IMR-90 (cell line): ENCODE results near the gene FARS2. TPM values are rescaled to one million over a fixed set of nuclear protein-coding genes. Genes with fewer than 3 reads are reported as not detected.

Experiments
- ATAC-seq: fragments of 200-7000 bp; cut with Tn5 transposase; 2 replicates; pipeline ENCODE4 v1.9.1; 2020; ENCODE audit warnings: low read depth, mild to moderate bottlenecking, moderate library complexity
- BruUV-seq: library from RNA; stranded (reverse); fragments of 400-500 nt; replicated peaks from 2 replicates; lab custom pipeline; 2021; lab: Mats Ljungman, UMichigan
- CTCF ChIA-PET: fragments of 300-600 bp; formaldehyde crosslinking; extraction: SDS; loops from one replicate; lab custom pipeline; 2021; ENCODE audit warnings: antibody characterized with exemption; lab: Yijun Ruan, JAX
- POLR2A ChIA-PET: fragments of 300-600 bp; sonication (Branson Sonifier 250); formaldehyde crosslinking; loops from one replicate; lab custom pipeline; 2022; ENCODE audit warnings: antibody characterized with exemption; ENCODE audit not compliant: unreplicated experiment; lab: Charles Lee
- DNase-seq: peaks from one replicate; pipeline ENCODE4 v3.0.0; 2013
- H2AFZ ChIP-seq: replicated peaks from 2 replicates; pipeline ENCODE3; 2013; ENCODE audit warnings: low read length, mild to moderate bottlenecking; ENCODE audit not compliant: poor library complexity
- H2AK5ac ChIP-seq: 2 replicates; pipeline ENCODE4 v1.6.1; 2013; ENCODE audit warnings: low read depth, low read length, inconsistent platforms
- H2AK9ac ChIP-seq: replicated peaks from 2 replicates; pipeline ENCODE3; 2013; ENCODE audit warnings: mild to moderate bottlenecking, low read depth, low read length, moderate library complexity; ENCODE audit not compliant: poor library complexity
- H2BK120ac ChIP-seq: 2 replicates; pipeline ENCODE4 v1.6.1; 2013; ENCODE audit warnings: low read depth, low read length, inconsistent platforms
- H2BK15ac ChIP-seq: 3 replicates; pipeline ENCODE4 v1.6.1; 2013; ENCODE audit warnings: low read depth, low read length, inconsistent platforms
- H2BK20ac ChIP-seq: 2 replicates; pipeline ENCODE4 v1.6.1; 2013; ENCODE audit warnings: low read depth, mild to moderate bottlenecking, inconsistent platforms, low read length, moderate library complexity
- H2BK5ac ChIP-seq: 2 replicates; pipeline ENCODE4 v1.6.1; 2013; ENCODE audit warnings: mild to moderate bottlenecking, low read depth, low read length, inconsistent platforms; ENCODE audit not compliant: poor library complexity, severe bottlenecking
- H3K14ac ChIP-seq: replicated peaks from 2 replicates; pipeline ENCODE4 v1.6.1; 2013; ENCODE audit warnings: low read depth, low read length, inconsistent platforms
- H3K18ac ChIP-seq: 2 replicates; pipeline ENCODE4 v1.6.1; 2013; ENCODE audit warnings: low read depth, low read length, control low read depth
- H3K23ac ChIP-seq: 2 replicates; pipeline ENCODE4 v1.6.1; 2013; ENCODE audit warnings: low read depth, low read length, inconsistent platforms
- H3K27ac ChIP-seq: 2 replicates; pipeline ENCODE4 v1.5.1; 2013; ENCODE audit warnings: mild to moderate bottlenecking, control low read depth, low read length; ENCODE audit not compliant: insufficient read depth
- H3K27me3 ChIP-seq: 2 replicates; pipeline ENCODE4 v1.6.1; 2013; ENCODE audit warnings: low read length; ENCODE audit not compliant: control insufficient read depth, insufficient read depth
- H3K36me3 ChIP-seq: 2 replicates; pipeline ENCODE4 v1.6.1; 2013; ENCODE audit warnings: low read length, mixed read lengths; ENCODE audit not compliant: control insufficient read depth, insufficient read depth
- H3K4ac ChIP-seq: 2 replicates; pipeline ENCODE4 v1.6.1; 2013; ENCODE audit warnings: low read depth, low read length, inconsistent platforms
- H3K4me1 ChIP-seq: 2 replicates; pipeline ENCODE4 v1.6.1; 2013; ENCODE audit warnings: low read length, mixed read lengths; ENCODE audit not compliant: control insufficient read depth, insufficient read depth
- H3K4me2 ChIP-seq: 2 replicates; pipeline ENCODE4 v1.6.1; 2013; ENCODE audit warnings: low read depth, mild to moderate bottlenecking, control low read depth, low read length, moderate library complexity
- H3K4me3 ChIP-seq: 2 replicates; pipeline ENCODE4 v1.5.1; 2013; ENCODE audit warnings: low read depth, mild to moderate bottlenecking, control low read depth, low read length, moderate library complexity; ENCODE audit not compliant: insufficient read depth
- H3K56ac ChIP-seq: 2 replicates; pipeline ENCODE4 v1.6.1; 2013; ENCODE audit warnings: low read length, inconsistent platforms; ENCODE audit not compliant: insufficient read depth; ENCODE audit errors: extremely low read depth
- H3K79me1 ChIP-seq, 2 experiments: 2 replicates each; pipeline ENCODE4 v1.6.1; 2013; ENCODE audit warnings: low read length in 2 of 2, inconsistent platforms in 1 of 2, low read depth in 1 of 2
- H3K9ac ChIP-seq: 2 replicates; pipeline ENCODE4 v1.6.1; 2013; ENCODE audit warnings: low read depth, low read length, control low read depth
- H3K9me1 ChIP-seq: 2 replicates; pipeline ENCODE4 v1.6.1; 2013; ENCODE audit warnings: low read length, inconsistent platforms; ENCODE audit not compliant: insufficient read depth
- H3K9me3 ChIP-seq: 2 replicates; pipeline ENCODE4 v1.6.1; 2013; ENCODE audit warnings: low read length; ENCODE audit not compliant: control insufficient read depth, insufficient read depth
- H4K20me1 ChIP-seq: 2 replicates; pipeline ENCODE4 v1.6.1; 2013; ENCODE audit warnings: low read length, inconsistent platforms; ENCODE audit not compliant: insufficient read depth
- H4K5ac ChIP-seq: 2 replicates; pipeline ENCODE4 v1.6.1; 2013; ENCODE audit warnings: mild to moderate bottlenecking, low read depth, low read length, control low read depth
- H4K8ac ChIP-seq, 2 experiments: 2 replicates each; pipeline ENCODE4 v1.6.1; 2013; ENCODE audit warnings: low read depth in 2 of 2, low read length in 2 of 2, control low read depth in 1 of 2, inconsistent platforms in 1 of 2
- H4K91ac ChIP-seq: 2 replicates; pipeline ENCODE4 v1.6.1; 2013; ENCODE audit warnings: low read depth, low read length, inconsistent platforms; ENCODE audit not compliant: insufficient read depth
- RFX5 ChIP-seq: IDR thresholded peaks from 2 replicates; pipeline ENCODE4 v1.8.0; 2012; ENCODE audit warnings: low read depth, mild to moderate bottlenecking, low read length, moderate library complexity
- WGBS, 2 experiments: methylation state at CpG; one replicate each; pipeline versions ENCODE4 v1.1.5 to v1.1.7; 2013; ENCODE audit warnings: missing lambda C conversion rate in 2 of 2; ENCODE audit not compliant: insufficient read length in 1 of 2; ENCODE audit errors: extremely low coverage in 2 of 2; 5-methylcytosine and 5-hydroxymethylcytosine counted together
- dilution Hi-C: fragments of 300-500 bp; cut with HindIII; formaldehyde crosslinking; loops from one replicate; pipeline ENCODE4 v1.14.3; 2018; ENCODE audit warnings: low sequenced_read_pairs; ENCODE audit not compliant: unreplicated experiment
- in situ Hi-C: fragments of 300-500 bp; cut with MboI; formaldehyde crosslinking; loops from 3 replicates; pipeline ENCODE4 v1.14.3; 2019; ENCODE audit warnings: low sequenced_read_pairs, inconsistent platforms, mixed read lengths
- intact Hi-C: fragments of 100-400 bp; cut with micrococcal nuclease; formaldehyde crosslinking; loops from 2 replicates; pipeline ENCODE4 v1.10.0; 2022
- polyA plus RNA-seq, 3 experiments: library from polyadenylated mRNA; depleted of rRNA; stranded (reverse); fragments of >200 nt; gene quantifications; 2 replicates each; pipeline ENCODE4 v1.2.3, GENCODE V29; 2012; ENCODE audit warnings: low replicate concordance in 1 of 3
- total RNA-seq: library from RNA; depleted of rRNA; stranded (reverse); fragments of >200 nt; gene quantifications from 2 replicates; pipeline ENCODE4 v1.2.3, GENCODE V29; 2012

Gene FARS2
- total and polyA plus RNA-seq, 2 of the 4 experiments (the other 2 are of a cell fraction) = 12.1 to 28.9 TPM

- H3K4me3 ChIP-seq = no peak overlapping the region
- H2BK15ac ChIP-seq = no peak overlapping the region
- intact Hi-C loops (no loop called here), dilution Hi-C loops (no loop called here), in situ Hi-C loops (no loop called here)
- TF ChIP-seq RFX5 = no peak
- H2AFZ ChIP-seq = no peak overlapping the region
- H4K20me1 ChIP-seq = no peaks in the 10 kb centered on the region
- no CpG with 5 or more reads among the region's 6 CpGs for WGBS, 2 experiments
- H3K23ac ChIP-seq = no peak overlapping the region
- no peak overlapping the region for H3K27ac ChIP-seq
- no peak overlapping the region for H3K14ac ChIP-seq
- ChIA-PET POLR2A (no interaction called here), CTCF (no interaction called here)
- no peak overlapping the region for H2AK5ac ChIP-seq
- H3K79me1 ChIP-seq = no peaks in the 10 kb centered on the region
- no peak overlapping the region for H2BK120ac ChIP-seq
- no peaks in the 10 kb centered on the region for H3K9me3 ChIP-seq
- H4K91ac ChIP-seq = no peak overlapping the region
- DNase-seq = no peak
- H3K9ac ChIP-seq = no peak overlapping the region
- no peaks in the 10 kb centered on the region for H3K27me3 ChIP-seq
- no peak overlapping the region for H3K18ac ChIP-seq
- no peaks in the 10 kb centered on the region for H3K4me1 ChIP-seq
- H3K4ac ChIP-seq = no peak overlapping the region
- no peak overlapping the region for H4K8ac ChIP-seq
- no peak overlapping the region for H2BK20ac ChIP-seq
- H2AK9ac ChIP-seq = no peak overlapping the region
- H3K9me1 ChIP-seq = 0 out of 2 replicates have a peak, but pooled peaks cover 2% of the 10 kb centered on the region
- ATAC-seq = no peak
- no TSS peak for BruUV-seq
- no peak overlapping the region for H2BK5ac ChIP-seq
- H3K36me3 ChIP-seq = no peaks in the 10 kb centered on the region
- no peak overlapping the region for H4K5ac ChIP-seq
- H3K4me2 ChIP-seq = no peak overlapping the region
- no peak overlapping the region for H3K56ac ChIP-seq
These were observed 270.6 kb downstream of the FARS2 start for GRCh38 chr6:5531853-5532375.
